ENCODE results near the gene SEC14L1.

SEC14L1 gene

DNA sequence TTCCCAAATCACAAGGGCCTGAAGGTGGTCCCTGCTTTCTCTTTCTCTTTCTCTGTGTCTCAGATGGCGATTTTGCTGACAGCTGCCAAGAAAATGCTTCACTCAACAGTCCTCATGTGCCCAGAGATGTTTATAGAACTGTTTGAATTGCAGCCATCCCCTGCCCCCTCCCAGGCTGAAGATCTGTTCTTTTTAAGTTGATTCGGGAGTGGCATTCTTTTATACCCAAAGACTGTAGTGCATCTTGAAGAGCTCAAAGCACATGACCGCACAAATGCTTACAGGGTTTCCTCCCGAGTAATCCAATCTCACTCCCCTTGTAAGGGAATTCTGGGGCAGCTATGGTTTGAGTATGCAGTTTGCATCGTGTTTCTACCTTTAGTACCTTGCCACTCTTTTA lies 75.7 kb downstream of the SEC14L1 start:
- ATAC-seq (ENCODE audit: low read depth) = no peak
- Histone ChIP-seq H3K27me3 (ENCODE audit: insufficient read depth, poor library complexity, severe bottlenecking) (no peaks in the 10 kb centered on the region), H3K4me1 (ENCODE audit: insufficient read depth, poor library complexity, severe bottlenecking) (no peaks in the 10 kb centered on the region), H3K36me3 (ENCODE audit: low read depth) (peaks cover 51% of the 10 kb centered on the region), H3K4me3 (ENCODE audit: severe bottlenecking) (no peak overlapping the region), H3K9me3 (ENCODE audit: severe bottlenecking) (no peaks in the 10 kb centered on the region), H3K27ac (ENCODE audit: poor library complexity, severe bottlenecking) (no peak overlapping the region)
- TF ChIP-seq, protein P1, sequence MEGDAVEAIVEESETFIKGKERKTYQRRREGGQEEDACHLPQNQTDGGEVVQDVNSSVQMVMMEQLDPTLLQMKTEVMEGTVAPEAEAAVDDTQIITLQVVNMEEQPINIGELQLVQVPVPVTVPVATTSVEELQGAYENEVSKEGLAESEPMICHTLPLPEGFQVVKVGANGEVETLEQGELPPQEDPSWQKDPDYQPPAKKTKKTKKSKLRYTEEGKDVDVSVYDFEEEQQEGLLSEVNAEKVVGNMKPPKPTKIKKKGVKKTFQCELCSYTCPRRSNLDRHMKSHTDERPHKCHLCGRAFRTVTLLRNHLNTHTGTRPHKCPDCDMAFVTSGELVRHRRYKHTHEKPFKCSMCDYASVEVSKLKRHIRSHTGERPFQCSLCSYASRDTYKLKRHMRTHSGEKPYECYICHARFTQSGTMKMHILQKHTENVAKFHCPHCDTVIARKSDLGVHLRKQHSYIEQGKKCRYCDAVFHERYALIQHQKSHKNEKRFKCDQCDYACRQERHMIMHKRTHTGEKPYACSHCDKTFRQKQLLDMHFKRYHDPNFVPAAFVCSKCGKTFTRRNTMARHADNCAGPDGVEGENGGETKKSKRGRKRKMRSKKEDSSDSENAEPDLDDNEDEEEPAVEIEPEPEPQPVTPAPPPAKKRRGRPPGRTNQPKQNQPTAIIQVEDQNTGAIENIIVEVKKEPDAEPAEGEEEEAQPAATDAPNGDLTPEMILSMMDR (IDR thresholded peaks at IDR 0.05; ENCODE audit: poor library complexity, severe bottlenecking) = no peak
- DNase-seq (ENCODE audit: low spot score) = no peak

DNA sequence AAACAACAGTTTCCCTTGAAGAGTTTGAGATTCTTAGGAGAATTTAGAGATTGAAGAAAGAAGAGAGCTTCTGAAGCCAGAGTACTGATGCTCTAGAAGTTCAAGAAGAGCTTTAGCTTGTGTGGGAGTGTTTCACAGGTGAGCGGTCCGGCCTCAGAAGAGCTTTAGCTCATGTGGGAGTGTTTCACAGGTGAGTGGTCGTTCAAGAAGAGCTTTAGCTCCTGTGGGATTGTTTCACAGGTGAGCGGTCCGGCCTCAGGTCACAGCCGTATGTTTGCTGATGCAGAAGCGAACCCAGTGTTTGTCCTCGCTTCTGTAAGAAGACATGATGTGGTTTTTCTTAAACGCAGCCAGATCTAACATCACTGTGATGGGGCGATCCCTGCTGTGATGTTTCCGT lies 76.4 kb downstream of the SEC14L1 start:
- no peak for DNase-seq (ENCODE audit: low spot score)
- Histone ChIP-seq H3K36me3 (ENCODE audit: low read depth) (peaks cover 44% of the 10 kb centered on the region), H3K4me1 (ENCODE audit: insufficient read depth, poor library complexity, severe bottlenecking) (no peaks in the 10 kb centered on the region), H3K27me3 (ENCODE audit: insufficient read depth, poor library complexity, severe bottlenecking) (no peaks in the 10 kb centered on the region), H3K9me3 (ENCODE audit: severe bottlenecking) (no peaks in the 10 kb centered on the region), H3K27ac (ENCODE audit: poor library complexity, severe bottlenecking) (no peak overlapping the region), H3K4me3 (ENCODE audit: severe bottlenecking) (no peak overlapping the region)
- TF ChIP-seq, protein P1 (IDR thresholded peaks at IDR 0.05; ENCODE audit: poor library complexity, severe bottlenecking) = no peak
- no peak for ATAC-seq (ENCODE audit: low read depth)

DNA sequence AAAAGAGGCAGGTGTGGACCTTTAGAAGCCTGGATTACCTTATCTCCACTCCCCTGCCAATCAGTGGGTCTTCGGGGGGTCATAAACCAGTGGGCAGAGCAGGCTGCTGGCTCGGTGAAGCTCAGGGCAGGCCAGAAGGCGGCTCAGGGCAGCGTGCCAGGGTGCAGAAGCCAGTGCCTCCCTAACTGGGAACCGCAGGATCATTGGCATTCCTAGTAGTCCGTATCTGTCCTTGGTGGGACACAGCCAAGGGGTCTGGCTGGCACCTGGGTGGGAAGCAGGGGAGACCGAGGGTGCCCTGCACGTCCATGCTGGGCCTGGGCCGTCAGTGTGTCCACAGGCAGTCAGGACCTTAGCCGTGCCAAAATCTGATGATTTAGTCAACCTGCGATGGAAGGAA lies 76.8 kb downstream of the SEC14L1 start:
- Histone ChIP-seq H3K27ac (ENCODE audit: poor library complexity, severe bottlenecking) (no peak overlapping the region), H3K36me3 (ENCODE audit: low read depth) (peaks cover 40% of the 10 kb centered on the region), H3K4me3 (ENCODE audit: severe bottlenecking) (no peak overlapping the region), H3K27me3 (ENCODE audit: insufficient read depth, poor library complexity, severe bottlenecking) (no peaks in the 10 kb centered on the region), H3K4me1 (ENCODE audit: insufficient read depth, poor library complexity, severe bottlenecking) (no peaks in the 10 kb centered on the region), H3K9me3 (ENCODE audit: severe bottlenecking) (no peaks in the 10 kb centered on the region)
- ATAC-seq (ENCODE audit: low read depth) = no peak
- TF ChIP-seq, protein P1 (IDR thresholded peaks at IDR 0.05; ENCODE audit: poor library complexity, severe bottlenecking) = no peak
- no peak for DNase-seq (ENCODE audit: low spot score)

GRCh38 chr17:77218902-77219301 lies 78.1 kb downstream of the SEC14L1 start:
- ATAC-seq (ENCODE audit: low read depth) (no peak), DNase-seq (ENCODE audit: low spot score) (no peak)
- H3K4me1 ChIP-seq (ENCODE audit: insufficient read depth, poor library complexity, severe bottlenecking) = no peaks in the 10 kb centered on the region
- no peak overlapping the region for H3K4me3 ChIP-seq (ENCODE audit: severe bottlenecking)
- H3K27ac ChIP-seq (ENCODE audit: poor library complexity, severe bottlenecking) = no peak overlapping the region
- TF ChIP-seq, protein P1 (IDR thresholded peaks at IDR 0.05; ENCODE audit: poor library complexity, severe bottlenecking) = no peak
- H3K9me3 ChIP-seq (ENCODE audit: severe bottlenecking) = no peaks in the 10 kb centered on the region
- peaks cover 29% of the 10 kb centered on the region for H3K36me3 ChIP-seq (ENCODE audit: low read depth)
- no peaks in the 10 kb centered on the region for H3K27me3 ChIP-seq (ENCODE audit: insufficient read depth, poor library complexity, severe bottlenecking)

DNA sequence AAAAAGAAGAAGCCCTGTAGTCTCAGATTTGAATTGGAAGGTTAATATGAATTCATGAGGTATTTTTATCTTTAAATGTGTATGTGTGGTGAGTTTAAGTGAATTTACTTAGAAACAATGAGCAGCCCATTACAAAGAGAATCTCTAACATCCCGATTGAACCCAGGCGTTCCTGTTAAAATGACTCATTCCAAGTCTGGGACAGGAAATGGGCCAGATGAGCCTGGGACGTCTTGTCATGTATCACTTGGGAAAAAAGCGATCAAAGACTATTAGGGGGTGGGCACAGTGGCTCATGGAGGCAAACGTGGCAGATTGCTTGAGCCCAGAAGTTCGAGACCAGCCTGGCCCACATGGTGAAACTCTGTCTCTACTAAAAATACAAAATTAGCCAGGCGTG lies 81.6 kb downstream of the SEC14L1 start:
- Histone ChIP-seq H3K36me3 (ENCODE audit: low read depth) (peaks cover 4% of the 10 kb centered on the region), H3K4me3 (ENCODE audit: severe bottlenecking) (no peak overlapping the region), H3K4me1 (ENCODE audit: insufficient read depth, poor library complexity, severe bottlenecking) (no peaks in the 10 kb centered on the region), H3K9me3 (ENCODE audit: severe bottlenecking) (no peaks in the 10 kb centered on the region), H3K27ac (ENCODE audit: poor library complexity, severe bottlenecking) (no peak overlapping the region), H3K27me3 (ENCODE audit: insufficient read depth, poor library complexity, severe bottlenecking) (no peaks in the 10 kb centered on the region)
- DNase-seq (ENCODE audit: low spot score) (no peak), ATAC-seq (ENCODE audit: low read depth) (no peak)
- TF ChIP-seq, protein P1 (IDR thresholded peaks at IDR 0.05; ENCODE audit: poor library complexity, severe bottlenecking) = no peak
